GM18867 (cell line): ENCODE results near the gene ARL4A.

Experiments
- ATAC-seq: cut with Tn5 transposase; IDR thresholded peaks from one replicate; pipeline ENCODE4 v1.9.1; 2021; ENCODE audit warnings: mild to moderate bottlenecking, moderate library complexity; ENCODE audit not compliant: unreplicated experiment

ARL4A gene

DNA sequence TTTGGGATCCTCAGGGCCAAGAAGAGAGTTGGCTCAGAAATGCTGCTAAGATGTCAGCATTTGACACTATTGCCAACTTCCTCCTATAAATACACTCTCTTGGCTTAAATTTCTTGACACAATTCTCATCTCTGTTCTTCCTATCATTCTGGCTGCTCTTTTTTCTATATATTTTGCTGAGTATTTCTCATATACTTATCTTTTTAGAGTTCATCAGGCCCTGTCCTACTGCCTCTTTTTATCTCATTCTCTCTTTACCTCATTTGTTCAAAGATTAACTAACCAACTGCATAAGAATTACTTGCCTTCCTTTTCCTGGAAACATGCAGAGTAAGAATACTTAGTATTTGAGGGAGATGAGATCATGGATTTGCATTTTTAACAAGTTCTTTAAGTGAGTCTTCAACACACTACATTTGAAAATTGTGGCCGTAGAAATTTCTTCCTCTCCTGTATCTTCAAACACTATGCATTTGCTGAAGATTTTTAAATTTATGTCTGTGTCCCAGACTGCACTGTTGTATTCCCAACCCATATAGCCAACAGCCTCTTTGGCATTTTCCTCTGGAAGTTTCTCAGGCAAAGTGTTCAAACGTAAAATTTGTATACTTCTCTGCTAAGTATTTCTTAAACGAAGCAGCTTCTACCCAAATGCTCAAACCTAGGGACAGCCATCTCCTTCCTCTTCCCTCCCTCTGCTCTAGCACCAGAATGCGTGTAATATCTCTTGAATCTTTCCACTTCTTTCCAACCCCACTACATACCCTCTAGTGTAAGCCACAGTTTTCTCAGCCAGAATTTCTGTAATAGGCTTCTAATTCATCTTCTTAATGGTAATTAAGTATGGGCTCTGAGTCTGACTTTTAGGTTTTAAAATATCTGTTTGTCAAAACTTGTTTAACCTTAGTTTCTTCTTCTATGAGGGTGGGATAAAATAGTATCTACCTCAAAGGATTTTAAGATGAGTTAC, 35.5 kb downstream of the ARL4A start:
- ATAC-seq, result no peak

DNA sequence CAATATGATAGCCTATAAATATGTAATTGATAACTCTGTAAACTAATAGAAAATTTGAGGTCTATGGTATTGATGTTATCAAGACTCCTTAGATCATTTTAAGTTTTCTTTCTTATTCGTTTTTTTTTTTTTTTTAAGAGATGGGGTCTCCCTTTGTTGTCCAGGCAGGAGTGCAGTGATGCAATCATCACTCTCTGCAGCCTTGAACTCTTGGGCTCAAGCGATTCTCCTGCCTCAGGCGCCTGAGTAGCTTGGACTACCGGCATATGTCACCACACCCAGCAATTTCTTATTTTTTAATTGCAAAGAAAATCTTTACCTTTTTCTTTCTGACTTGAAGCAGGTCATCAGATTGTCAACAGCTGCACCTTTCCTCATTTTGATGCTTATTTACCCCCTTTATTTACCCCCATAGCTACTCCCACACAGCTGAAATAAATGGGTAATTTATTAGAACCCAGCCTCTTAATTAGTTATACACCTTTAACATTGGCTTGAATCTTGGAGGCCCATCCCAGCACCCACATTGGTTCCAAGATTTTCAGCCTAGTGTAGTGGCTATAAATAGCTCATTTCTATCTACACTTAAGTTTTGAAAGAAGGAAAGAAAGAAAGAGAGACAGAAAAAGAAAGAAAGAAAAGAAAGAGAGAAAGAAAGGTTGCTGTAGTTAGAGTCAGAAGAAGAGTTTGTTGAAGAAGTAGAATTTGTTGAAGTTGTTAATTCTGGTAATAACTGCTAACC, 38.3 kb downstream of the ARL4A start:
- ATAC-seq, result no peak

DNA sequence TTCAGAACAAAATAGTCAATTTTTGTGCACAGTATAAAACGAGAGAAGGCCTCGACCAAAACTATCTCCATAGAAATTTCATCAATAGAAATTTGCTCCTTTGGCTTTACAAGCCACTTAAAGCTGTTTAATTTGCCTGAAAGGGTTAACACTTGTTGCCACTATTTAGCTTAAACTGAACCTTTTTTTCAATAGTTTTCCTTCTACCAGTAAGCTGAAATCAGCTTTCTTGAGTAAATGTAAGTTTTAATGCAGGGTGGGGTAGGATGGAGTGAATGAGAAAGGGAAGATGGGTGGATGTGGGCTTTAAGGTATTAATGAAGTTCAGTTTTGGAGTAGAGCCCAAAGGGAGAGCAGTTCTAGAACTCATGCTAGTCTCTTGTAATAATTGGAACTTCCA, 39.5 kb downstream of the ARL4A start:
- ATAC-seq, result no peak

DNA sequence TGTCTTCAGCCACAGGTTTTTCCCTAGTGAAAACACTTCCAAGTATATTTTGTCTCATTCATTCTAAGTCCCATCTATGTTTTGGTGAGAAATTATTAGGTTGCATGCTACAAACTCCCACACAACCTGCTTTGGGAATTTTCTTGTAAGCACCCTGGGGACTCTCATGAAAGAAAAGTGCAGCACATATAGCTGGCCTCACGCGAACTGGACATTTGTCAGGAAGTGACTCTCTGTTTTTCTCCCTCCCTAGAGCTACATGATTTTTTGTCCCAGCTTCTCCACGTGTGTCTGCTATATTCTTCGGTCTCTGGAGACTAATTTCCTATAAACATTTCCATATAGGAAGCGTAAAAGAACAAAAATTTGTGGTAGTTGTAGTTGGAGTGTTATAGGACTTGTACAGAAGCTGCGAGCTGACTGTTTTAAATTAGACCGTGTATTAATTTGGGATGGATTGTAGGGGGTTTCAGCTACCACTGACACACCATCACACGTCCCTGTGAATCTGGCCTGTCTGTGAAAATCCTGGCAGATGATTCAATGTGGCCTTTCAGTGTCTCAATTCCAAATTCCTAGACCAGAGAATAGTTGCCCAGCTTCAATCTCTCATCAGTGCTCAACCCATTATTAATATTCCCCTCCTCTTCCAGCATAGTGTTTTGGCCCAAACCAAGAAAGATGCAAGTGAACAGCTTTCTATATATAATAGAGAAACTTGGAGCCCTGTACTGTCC, 40.2 kb downstream of the ARL4A start:
- no peak for ATAC-seq

DNA sequence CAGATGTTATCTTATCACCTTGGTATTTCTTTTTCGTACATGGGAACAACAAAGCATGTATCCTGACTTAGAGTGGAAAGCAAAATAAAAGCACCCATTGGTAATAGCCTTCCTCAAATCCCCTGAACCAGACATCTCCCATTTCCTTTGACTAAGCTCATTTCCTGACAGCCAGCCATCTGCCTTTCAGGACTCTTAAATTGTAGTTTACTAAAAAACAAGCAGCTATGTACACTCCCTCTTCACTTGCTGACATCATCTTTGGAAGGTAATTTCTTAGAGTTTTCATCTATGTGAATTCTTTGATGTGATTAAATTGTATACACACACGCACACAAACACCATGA, 40.7 kb downstream of the ARL4A start:
- no peak for ATAC-seq

DNA sequence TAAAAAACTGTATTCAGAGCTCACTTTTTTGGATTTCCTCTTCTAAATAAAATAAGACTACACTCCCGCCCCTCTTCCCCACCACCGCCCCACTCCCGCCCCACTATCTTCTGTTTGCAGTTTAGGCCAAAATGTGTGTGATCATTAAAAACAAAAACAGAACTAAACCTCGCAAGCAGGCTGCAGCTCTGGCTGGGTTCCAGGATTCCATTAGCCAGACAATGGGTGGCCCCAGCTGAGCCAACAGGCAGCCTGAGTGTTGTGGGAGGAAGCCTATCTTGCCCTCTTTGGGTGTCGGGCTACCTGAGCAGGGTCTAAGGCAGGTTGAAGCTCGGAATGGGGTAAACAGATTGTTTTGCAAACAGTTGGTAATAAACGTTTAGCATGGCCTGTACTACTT, 41.7 kb downstream of the ARL4A start:
- ATAC-seq, result no peak

DNA sequence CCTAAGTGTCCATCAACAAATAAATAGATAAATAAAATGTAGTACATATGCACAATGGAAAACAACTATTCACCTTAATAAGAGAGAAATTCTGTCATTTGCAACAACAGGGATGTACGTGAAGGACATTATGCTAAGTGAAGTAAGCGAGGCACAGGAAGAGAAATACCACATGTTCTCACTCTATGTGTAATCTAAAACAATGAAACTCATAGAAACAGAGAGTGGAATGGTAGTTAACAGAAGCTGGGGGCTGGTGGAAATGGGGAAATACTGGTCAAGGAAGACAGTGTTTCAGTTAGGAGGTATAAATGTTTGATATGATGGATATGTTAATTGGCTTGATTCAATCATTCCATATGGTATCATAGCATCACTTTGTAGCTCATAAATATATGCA, 43.1 kb downstream of the ARL4A start:
- no peak for ATAC-seq

DNA sequence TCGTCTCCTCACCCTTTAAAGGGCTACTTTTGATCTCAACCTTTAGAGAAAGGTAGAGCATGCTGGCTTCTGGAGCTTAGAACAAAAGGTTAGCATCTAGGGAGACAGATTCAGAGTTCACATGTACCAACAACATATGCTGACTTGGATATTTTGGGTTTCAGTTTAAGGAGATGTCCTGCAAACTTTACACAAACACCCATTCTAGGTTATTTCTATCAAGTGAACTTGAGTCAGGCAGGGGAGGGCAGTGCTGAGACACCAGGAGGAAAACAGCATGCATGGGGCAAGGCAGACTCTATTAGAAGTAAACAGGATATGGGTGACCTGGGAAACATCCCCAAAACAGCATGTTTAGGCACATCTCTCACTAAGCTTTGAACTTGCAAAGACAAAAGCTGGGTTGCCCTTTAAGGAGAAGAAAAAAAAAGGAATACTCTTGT, 43.8 kb downstream of the ARL4A start:
- ATAC-seq, result no peak

DNA sequence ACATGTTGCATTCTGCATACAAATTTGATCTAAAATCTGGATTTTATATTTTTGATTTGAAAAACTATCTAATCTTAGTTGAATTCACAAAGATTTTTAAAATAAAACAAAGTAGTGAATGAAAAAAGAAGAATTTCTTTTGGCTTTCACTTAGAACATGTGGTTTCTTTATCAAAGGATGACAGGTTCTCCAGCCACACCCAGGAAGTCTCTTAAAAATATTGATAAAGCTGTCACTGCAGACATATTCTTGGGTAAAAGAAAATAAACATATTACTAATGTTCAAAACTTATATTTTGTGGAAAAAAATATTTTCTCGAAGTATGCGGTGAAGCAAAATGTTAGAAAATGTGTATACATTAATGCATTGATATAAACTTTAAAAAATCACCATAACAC, 44.3 kb downstream of the ARL4A start:
- no peak for ATAC-seq

DNA sequence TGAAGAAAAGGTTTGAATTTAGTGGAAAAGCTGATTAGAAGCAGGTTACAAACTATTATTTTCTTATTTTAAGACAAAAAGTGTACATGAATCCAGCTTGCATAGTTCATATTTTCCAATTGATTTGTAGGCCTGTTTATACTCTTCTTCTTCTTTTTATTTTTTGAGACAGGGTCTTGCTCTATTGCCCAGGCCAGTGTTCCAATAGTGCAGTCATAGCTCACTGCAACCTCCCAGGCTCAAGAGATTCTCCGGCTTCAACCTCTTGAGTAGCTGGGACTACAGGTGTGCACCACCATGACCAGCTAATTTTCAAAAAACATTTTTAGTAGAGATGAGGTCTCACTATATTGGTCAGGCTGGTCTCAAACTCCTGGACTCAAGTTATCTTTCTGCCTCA, 45.0 kb downstream of the ARL4A start:
- no peak for ATAC-seq

DNA sequence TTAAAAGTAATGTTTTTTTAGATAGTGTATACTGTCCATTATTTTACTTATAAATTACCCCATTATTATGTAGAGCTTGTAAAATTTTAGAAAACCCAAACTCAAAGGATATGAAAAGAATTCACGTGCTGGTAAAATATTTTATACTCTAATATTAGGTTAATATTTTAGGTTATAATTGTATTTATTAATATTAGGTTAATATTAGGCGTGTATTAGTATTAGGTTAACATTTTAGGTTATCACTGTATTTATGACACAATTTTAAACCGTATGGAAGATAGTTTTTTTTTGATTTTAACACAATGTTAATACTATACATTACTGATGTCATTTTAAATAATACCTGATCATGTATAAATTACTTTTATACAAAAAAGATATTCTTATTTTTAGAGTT, 48.5 kb downstream of the ARL4A start:
- no peak for ATAC-seq

DNA sequence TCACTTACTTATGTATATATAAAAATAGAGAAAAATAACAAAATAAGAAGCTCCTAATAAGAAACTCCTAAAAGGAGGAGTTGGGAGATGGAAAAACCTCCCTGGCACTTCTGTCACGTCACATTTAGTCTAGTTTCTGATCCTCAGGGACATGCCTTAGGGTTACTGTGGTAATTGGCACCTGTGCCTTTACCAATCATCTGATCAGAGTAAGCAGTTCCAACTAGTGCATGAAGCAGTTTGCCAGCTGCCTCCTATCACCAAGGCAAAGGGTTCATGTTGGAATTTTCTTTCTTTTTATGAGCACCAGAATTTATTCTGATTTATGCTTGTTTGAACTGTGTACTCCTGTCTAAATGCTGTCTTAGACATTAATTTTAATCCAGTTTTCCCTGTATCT, 49.9 kb downstream of the ARL4A start:
- ATAC-seq, result no peak

DNA sequence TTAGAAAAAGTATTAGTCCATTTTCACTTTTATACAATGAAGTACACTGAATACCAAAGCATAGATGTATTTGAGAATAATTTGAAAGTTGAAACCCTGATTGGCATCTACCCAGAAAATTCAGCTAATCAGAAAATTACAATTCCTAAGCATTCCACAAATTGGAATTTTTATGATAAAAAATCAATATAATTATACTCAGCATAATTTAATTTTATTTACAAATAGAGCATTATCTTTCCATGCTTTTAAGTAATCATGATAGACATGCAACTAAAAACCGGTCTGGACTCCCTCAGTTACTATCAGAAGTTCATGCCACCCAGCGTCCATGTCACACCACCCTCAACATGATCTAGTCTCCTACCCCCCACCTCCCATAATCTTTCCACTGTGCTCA, 50.4 kb downstream of the ARL4A start:
- ATAC-seq, result no peak

DNA sequence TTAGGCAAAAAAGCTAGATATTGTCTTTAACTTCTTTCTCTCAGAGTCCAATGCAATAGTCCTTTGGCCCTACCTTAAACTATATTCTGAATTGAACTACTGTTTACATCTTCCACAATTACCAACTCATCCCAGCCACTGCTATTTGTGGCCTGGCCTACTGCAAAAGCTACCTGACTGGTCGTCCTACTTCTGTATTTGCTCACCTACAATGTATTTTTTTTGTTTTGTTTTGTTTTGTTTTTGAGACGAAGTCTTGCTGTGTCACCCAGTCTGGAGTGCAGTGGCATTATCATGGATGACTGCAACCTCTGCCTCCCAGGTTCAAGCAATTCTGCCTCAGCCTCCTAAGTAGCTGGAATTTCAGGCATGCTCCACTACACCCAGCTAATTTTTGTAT, 51.2 kb downstream of the ARL4A start:
- no peak for ATAC-seq
